GM21381 (cell line): ENCODE measurements around the gene TBC1D8.

ENCODE experiments used
- ATAC-seq: cut with Tn5 transposase; IDR thresholded peaks from one replicate; pipeline ENCODE4 v1.9.1; 2021; ENCODE audit warnings: mild to moderate bottlenecking, moderate library complexity; ENCODE audit not compliant: unreplicated experiment

TBC1D8 gene

DNA sequence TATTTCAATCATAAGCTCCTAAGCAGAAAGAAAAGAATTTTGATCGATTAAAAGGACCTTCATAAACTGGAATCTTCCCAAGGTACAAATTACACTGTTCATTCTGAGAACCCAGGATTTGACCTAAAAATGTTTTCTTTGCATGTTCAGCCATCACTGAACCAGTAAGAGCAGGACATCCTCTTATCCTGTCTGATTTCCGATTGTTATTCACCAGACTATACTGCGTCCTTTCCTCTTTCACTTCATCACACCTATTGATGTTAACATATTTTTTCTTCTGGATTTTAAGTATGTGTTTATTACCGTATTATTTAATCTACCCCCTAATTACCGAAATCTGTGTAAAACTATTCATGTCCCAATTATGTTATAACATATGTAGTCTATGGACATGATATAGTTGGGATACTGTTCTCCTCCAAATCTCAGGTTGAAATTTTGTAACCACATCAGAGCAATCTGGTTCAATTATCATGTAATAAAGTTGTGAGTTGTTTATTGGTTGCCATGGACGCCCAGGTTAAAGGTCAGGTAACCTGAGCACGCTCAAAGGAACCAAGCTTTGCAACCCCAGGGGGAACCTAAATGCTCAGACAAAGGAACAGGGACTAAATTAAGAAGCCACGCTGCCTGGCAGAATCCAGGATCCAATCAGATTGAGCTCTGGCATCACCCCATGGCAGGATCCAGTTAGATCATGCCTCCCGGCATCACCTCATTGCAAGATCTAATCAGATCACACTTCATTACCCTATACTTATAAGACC, 11.6 kb upstream of the TBC1D8 start:
- no peak for ATAC-seq

DNA sequence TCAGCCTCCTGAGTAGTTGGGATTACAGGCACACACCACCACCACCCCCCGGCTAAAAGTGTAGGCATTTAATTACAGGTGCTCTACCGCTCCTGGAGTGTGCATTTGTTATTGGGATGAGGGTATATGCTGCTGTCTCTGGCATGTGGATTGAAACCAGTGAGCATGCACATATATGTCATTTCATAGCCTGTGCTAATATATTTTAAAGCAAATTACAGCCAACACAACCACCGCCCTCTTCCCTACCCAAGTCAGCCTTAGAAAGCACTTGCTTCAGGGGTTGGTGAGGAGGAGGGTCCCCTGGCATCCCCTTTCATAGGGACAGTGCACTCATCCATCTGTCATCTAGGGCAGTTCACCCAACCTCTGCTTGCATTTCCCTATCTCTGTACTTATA, 10.5 kb upstream of the TBC1D8 start:
- ATAC-seq, result no peak

GRCh38 chr2:101160454-101160853, 9.3 kb upstream of the TBC1D8 start:
- ATAC-seq, result no peak

GRCh38 chr2:101159526-101159925, 8.3 kb upstream of the TBC1D8 start:
- ATAC-seq, result no peak

- ATAC-seq, result no peak
Observed at GRCh38 chr2:101157272-101157671, 6.1 kb upstream of the TBC1D8 start.

DNA sequence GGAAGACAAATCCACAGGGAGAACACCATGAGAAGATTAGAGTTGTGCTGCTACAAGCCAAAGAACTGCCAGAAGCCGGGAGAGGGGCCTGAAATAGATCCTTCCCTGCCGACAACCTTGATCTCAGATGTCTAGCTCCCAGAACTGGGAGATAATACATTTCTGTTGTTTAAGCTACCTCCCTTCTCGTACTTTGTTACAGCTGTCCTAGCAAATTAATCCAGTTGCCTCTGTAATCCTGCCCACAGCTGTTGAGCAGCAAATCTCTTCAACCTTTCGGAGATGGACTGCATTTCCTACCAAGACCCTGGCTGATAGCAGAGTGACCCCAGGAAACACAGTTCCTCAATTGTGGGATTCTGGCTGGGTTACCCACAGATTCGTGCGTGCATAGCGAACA, 2.6 kb upstream of the TBC1D8 start:
- no peak for ATAC-seq

DNA sequence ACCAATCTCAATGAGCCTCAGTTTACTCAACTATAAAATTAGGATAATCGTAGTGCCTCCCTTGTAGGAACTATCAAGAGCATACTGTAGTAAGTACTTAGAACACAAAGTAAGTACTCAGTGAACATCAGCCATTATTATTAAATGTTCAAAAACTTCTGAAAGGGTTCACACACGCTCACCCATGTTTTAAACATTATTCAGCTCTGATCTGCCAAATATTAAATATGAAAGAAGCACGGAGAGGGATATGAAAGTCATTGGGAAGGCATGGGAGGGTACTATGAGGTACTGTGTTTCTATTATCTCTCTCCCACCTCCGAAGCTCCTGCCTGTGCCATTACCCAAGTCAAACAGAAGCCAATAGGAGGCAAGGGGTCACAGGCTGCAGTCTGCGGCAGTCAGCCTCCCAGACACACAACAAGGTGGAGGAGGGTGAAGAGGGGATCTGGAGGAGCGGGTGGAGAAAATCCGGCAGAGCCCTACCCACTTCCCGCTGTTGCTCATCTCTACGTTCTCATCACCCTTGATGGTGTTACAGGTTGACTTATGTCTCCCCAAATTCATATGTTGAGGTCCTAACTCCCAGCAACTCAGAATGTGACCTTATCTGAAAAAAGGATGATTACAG, 2.0 kb upstream of the TBC1D8 start:
- no peak for ATAC-seq

DNA sequence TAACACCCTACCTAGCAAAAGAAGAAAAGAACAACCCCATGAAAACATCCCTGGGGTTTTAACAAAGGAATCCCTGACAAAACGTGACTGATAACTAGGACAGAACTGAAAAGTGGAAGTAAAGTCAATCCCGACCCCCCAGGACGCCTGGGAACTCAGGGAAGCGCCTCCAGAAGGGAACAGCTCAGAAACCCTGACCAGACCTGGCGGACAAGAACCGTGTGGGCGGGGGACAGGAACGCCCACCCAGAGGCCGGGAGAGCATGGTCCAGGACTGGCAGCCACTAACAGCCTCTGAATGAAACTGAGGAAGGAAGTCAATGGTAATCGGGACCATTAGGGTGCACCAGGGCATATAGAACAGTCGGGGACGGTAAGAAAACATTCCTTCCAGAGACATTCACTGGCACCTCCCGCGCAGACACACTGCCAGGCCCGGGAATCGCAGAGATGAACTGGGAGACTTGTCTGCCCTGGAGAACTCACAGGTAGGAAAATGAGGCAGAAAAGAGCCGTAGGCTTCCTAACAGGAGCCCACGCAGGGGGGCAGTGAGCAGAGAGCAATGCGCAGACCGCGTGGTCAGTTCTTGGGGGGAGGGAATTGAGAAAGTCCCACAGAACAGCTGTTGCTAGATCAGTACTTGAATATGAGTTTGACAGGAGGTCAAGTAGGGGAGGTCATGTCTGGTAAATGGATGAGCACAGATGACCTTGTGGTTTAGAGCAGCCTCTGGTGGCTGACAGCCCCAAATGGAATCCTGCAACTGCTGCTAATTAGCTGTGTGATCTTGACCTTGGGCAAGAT, 1.3 kb upstream of the TBC1D8 start:
- peak; percentile 59 for ATAC-seq

GRCh38 chr2:101151859-101152271, 683 bp upstream of the TBC1D8 start:
- ATAC-seq, result no peak

DNA sequence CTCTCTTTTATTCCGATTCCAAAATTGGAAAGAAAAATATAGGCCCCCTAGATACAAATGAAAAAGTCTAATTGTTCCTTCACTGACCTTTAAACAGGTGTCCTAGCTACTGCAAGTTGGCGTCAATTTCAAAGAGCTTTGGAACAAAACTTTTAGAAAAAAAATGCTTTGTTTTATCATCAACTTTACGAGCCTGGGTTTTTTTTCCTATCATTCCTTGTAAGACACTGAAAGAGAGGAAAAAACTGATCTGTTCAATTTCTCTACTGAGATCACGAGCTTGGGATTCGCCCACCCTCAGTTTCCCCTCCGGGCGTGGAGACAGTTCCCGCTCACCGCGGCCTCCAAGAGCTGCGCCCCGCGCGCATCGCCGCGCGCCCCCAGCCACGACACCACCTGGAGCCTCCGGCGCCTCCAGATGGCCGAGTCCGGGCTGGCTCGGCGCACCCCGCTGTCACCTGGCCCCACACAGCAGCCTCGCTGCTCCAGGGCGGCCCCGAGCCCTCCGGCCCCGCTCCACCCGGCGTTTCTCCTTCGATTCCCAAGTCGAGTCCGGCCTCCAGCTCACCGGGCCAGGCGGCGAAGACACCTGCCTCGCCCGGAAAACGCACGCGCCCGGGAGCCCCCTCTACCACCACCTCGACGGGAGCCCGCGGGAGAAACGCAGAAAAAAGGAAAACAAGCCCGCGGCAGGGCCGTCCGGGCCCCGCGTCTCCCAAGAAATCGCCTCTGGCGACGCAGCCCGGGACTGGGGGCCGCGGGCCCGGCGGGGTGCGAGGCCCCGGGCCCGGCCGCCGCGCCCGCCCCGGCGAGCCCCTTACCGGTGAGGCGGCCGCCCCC, 656 bp downstream of the TBC1D8 start:
- ATAC-seq, result no peak

GRCh38 chr2:101149241-101150192, 1.7 kb downstream of the TBC1D8 start:
- ATAC-seq, result no peak

DNA sequence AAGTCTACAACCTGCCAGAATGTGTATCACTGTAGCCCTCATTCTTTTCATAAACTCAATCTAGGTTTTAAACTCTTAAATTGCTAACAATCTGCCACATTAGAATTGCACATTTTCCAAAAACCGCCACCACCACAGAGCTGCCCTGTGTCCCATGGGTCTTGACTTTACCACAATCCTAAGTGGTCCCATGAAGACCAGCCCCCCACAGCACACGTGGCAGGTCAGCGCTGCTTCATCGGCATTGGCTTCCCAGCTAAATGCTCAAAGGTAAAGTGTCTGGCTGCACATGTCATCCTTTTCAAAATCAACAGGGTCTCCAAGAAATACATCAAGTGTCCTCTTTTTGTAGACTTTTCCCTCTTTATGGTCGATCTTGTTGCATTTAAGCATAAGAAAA, 2.4 kb downstream of the TBC1D8 start:
- no peak for ATAC-seq

- ATAC-seq, result no peak
Observed at GRCh38 chr2:101147971-101148370, 3.2 kb downstream of the TBC1D8 start.

- no peak for ATAC-seq
Observed at GRCh38 chr2:101147062-101147461, 4.1 kb downstream of the TBC1D8 start.

DNA sequence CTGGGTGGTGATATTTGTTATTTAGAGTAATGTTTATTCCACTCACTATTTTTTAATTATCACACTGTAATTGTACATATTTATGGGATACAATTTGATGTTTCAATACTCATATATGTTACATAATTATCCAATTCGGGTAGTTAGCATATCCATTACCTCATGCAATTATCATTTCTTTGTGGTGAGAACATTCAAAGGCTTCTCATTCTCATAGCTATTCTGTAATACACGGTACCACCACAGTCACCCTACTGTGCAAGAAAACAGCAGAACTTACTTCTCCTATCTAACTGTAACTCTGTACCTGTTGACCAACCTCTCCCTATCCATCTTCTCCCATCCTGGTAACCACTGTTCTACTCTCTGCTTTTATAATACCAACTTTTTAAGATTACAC, 4.6 kb downstream of the TBC1D8 start:
- no peak for ATAC-seq

DNA sequence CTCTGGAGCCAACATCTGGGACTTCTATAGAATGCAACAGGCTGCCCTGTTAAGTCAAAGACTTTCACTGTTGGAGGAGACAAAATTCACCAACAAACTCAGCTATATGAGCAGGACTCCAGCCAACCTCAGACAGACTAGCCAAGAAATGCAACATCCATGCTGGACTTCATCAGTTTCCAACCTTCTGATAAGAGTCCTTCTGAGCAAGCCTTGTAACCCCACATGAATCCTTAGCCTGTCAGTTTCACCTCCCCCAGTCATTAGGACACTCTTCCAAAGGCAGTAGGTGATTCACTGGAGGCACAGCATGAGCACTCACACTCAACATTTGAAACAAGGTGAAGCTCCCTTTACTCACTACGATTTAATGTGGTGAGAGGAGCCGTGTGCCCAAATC, 5.8 kb downstream of the TBC1D8 start:
- no peak for ATAC-seq

DNA sequence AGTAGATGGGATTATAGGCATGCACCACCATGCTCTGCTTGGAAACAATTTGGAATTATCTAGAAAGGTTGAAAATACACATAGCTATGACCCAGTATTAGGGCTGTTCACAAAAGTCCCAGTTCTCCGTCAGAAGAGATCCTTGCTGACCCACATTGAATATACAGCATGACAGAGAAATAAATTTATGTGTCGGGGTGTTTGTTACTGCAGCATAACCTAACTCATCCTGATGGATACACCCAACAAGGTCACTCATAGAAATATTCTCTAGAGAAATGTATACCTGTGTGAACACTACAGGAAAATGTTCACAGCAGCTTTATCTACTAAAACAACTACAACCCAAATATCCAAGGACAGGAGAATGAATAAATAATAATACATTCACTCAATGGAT, 9.0 kb downstream of the TBC1D8 start:
- no peak for ATAC-seq

DNA sequence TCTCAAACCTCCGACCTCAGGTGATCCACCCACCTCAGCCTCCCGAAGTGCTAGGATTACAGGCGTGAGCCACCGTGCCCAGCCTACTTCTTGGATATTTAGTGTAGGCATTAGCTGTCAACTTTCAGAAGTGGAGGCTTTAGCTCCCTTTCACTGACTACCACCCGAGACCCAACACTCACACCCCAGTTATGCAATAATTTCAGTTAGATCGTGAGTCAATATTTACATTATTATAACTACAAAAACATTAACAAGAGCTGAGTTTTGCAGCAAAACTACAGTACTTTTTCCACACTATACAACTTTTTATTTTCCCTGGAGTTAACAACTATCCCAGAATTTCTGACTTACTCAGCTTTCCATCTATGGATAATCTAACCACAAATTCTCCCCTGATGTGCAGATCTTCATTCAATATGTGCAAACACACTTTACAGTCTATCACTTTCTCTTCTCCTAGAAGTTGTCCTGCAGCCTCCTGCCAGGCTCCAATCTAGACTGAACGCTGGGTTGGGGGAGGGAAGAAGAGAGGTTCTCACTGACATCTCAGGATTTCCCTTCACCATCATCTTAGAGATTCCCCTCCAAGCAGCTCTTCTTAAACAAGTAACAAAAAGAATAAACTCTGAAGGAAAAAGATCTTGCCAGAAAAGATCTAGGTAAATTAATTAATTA, 10.1 kb downstream of the TBC1D8 start:
- ATAC-seq, result no peak

GRCh38 chr2:101140237-101140636, 10.9 kb downstream of the TBC1D8 start:
- ATAC-seq, result no peak
